OCI-LY7 (cell line): ENCODE measurements around the gene AMIGO1.

ENCODE experiments used
- CTCF ChIP-seq: fragments of 200-600 bp; sonication (generic); conservative IDR thresholded peaks from 2 replicates; pipeline ENCODE4 v1.5.1; 2014; ENCODE audit warnings: mild to moderate bottlenecking, antibody characterized with exemption, low read length, moderate library complexity, mixed read lengths
- EZH2phosphoT487 ChIP-seq: fragments of 200-600 bp; sonication (generic); IDR thresholded peaks from 2 replicates; pipeline ENCODE4 v1.6.1; 2018; ENCODE audit warnings: low read depth, borderline replicate concordance, mild to moderate bottlenecking, mixed run types, antibody characterized with exemption, low read length, moderate library complexity, mixed read lengths

GRCh38 chr1:109528712-109529111 is 19.2 kb upstream of the AMIGO1 start:
- no peak for TF ChIP-seq CTCF
- no peak for TF ChIP-seq EZH2phosphoT487
